GM12878 (cell line): Measurements from ENCODE around the gene KLHDC8A. TPM values are rescaled to one million over a fixed set of nuclear protein-coding genes. Genes with fewer than 3 reads are reported as not detected.

ENCODE experiments used
- ATAC-seq: fragments of 200-7000 bp; cut with Tn5 transposase; 3 replicates; pipeline ENCODE4 v1.9.1; 2020; ENCODE audit warnings: mild to moderate bottlenecking, moderate library complexity
- BruUV-seq: library from RNA; stranded (reverse); fragments of 400-500 nt; replicated peaks from 2 replicates; lab custom pipeline; 2021; lab: Mats Ljungman, UMichigan
- CTCF ChIA-PET: fragments of 300-600 bp; sonication (Branson Sonifier 250); formaldehyde crosslinking; extraction: SDS; loops from one replicate; lab custom pipeline; 2021; ENCODE audit warnings: inconsistent platforms; lab: Yijun Ruan, JAX
- POLR2A ChIA-PET: fragments of 350-600 bp; formaldehyde crosslinking; extraction: SDS; loops from one replicate; lab custom pipeline; 2021; ENCODE audit warnings: inconsistent platforms; lab: Charles Lee
- RAD21 ChIA-PET: fragments of 300-600 bp; sonication (Branson Sonifier 250); formaldehyde crosslinking; loops from one replicate; lab custom pipeline; 2023; ENCODE audit warnings: antibody characterized with exemption; ENCODE audit not compliant: unreplicated experiment; lab: Charles Lee
- SMC1A ChIA-PET: fragments of 300-600 bp; sonication (Branson Sonifier 250); formaldehyde crosslinking; loops from one replicate; lab custom pipeline; 2023; ENCODE audit not compliant: unreplicated experiment, uncharacterized antibody; lab: Charles Lee
- DNase-seq: peaks from one replicate; pipeline ENCODE4 v3.0.0-alpha.2; 2011; ENCODE audit warnings: low read depth, low spot score
- FAIRE-seq: peaks from 3 replicates; lab custom pipeline; 2011; peaks lifted over from hg19 to GRCh38; lab: Jason Lieb, UNC
- H2AFZ ChIP-seq: 2 replicates; pipeline ENCODE4 v1.6.0; 2011; ENCODE audit warnings: low read depth, low read length, control low read depth; ENCODE audit not compliant: control insufficient read depth
- H3K27ac ChIP-seq: 2 replicates; pipeline ENCODE4 v1.5.1; 2011; ENCODE audit warnings: control low read depth; ENCODE audit not compliant: control insufficient read depth, insufficient read depth
- H3K27me3 ChIP-seq, 2 experiments: replicated peaks in 1 of 2; 2 replicates each; pipeline versions ENCODE4 v1.6.0 to v1.6.1; 2011; ENCODE audit warnings: low read length in 1 of 2; ENCODE audit not compliant: control insufficient read depth in 2 of 2, insufficient read depth in 2 of 2
- H3K36me3 ChIP-seq, 2 experiments: 2 replicates each; pipeline ENCODE4 v1.5.1; 2011; ENCODE audit warnings: low read length in 1 of 2; ENCODE audit not compliant: control insufficient read depth in 2 of 2, insufficient read depth in 2 of 2
- H3K4me1 ChIP-seq: 2 replicates; pipeline ENCODE4 v1.6.1; 2011; ENCODE audit warnings: mild to moderate bottlenecking, low read length, moderate library complexity, mixed read lengths; ENCODE audit not compliant: control insufficient read depth, insufficient read depth
- H3K4me2 ChIP-seq: 2 replicates; pipeline ENCODE4 v1.6.0; 2011; ENCODE audit warnings: control low read depth; ENCODE audit not compliant: control insufficient read depth, insufficient read depth
- H3K4me3 ChIP-seq: fragments of 200-600 bp; sonication (generic); 2 replicates; pipeline ENCODE4 v1.5.1; 2016
- H3K79me2 ChIP-seq: 2 replicates; pipeline ENCODE4 v1.6.0; 2011; ENCODE audit warnings: low read length; ENCODE audit not compliant: control insufficient read depth, insufficient read depth
- H3K9ac ChIP-seq: 2 replicates; pipeline ENCODE4 v1.8.0; 2011; ENCODE audit warnings: low read length, control low read depth, mixed read lengths; ENCODE audit not compliant: control insufficient read depth, insufficient read depth
- H3K9me3 ChIP-seq: replicated peaks from 3 replicates; pipeline ENCODE4 v1.5.1; 2011; ENCODE audit warnings: mild to moderate bottlenecking, low read length; ENCODE audit not compliant: control insufficient read depth, insufficient read depth
- H4K20me1 ChIP-seq: 2 replicates; pipeline ENCODE4 v1.6.0; 2011; ENCODE audit not compliant: control insufficient read depth, insufficient read depth
- ATF7 ChIP-seq: fragments of 450-650 bp; IDR thresholded peaks from 2 replicates; pipeline ENCODE4 v1.6.1; 2016; ENCODE audit warnings: low read depth, mild to moderate bottlenecking
- BRCA1 ChIP-seq: IDR thresholded peaks from 2 replicates; pipeline ENCODE4 v1.6.1; 2011; ENCODE audit warnings: low read depth, low read length, improper control_type of control experiment
- E4F1 ChIP-seq: fragments of 450-650 bp; IDR thresholded peaks from 2 replicates; pipeline ENCODE4 v1.6.1; 2018; ENCODE audit warnings: borderline replicate concordance, mild to moderate bottlenecking; ENCODE audit not compliant: partially characterized antibody
- EED ChIP-seq: sonication (generic); IDR thresholded peaks from 2 replicates; pipeline ENCODE4 v1.6.1; 2016; ENCODE audit warnings: antibody characterized with exemption, low read depth
- FOXK2 ChIP-seq: fragments of 450-650 bp; IDR thresholded peaks from 2 replicates; pipeline ENCODE4 v1.6.1; 2017; ENCODE audit warnings: mild to moderate bottlenecking, moderate library complexity
- NFIC ChIP-seq: IDR thresholded peaks from 2 replicates; pipeline ENCODE4 v1.6.1; 2012; ENCODE audit warnings: low read depth, mild to moderate bottlenecking, inconsistent platforms, low read length, moderate library complexity
- NFXL1 ChIP-seq: fragments of 450-650 bp; IDR thresholded peaks from 2 replicates; pipeline ENCODE4 v1.6.1; 2017; ENCODE audit warnings: antibody characterized with exemption, mild to moderate bottlenecking, borderline replicate concordance
- NR2C1 ChIP-seq: fragments of 450-650 bp; IDR thresholded peaks from 2 replicates; pipeline ENCODE4 v1.6.1; 2017; ENCODE audit warnings: antibody characterized with exemption, mild to moderate bottlenecking, moderate library complexity
- RUNX3 ChIP-seq: IDR thresholded peaks from 2 replicates; pipeline ENCODE4 v1.6.1; 2012; ENCODE audit warnings: low read length, inconsistent platforms
- TCF3 ChIP-seq: IDR thresholded peaks from 2 replicates; pipeline ENCODE4 v1.6.1; 2012; ENCODE audit warnings: low read depth, mild to moderate bottlenecking, low read length, borderline replicate concordance; ENCODE audit not compliant: insufficient read depth
- WRNIP1 ChIP-seq: IDR thresholded peaks from 2 replicates; pipeline ENCODE4 v1.6.1; 2011; ENCODE audit warnings: low read depth, low read length, improper control_type of control experiment, borderline replicate concordance
- WGBS: methylation state at CpG from one replicate; pipeline ENCODE4 v1.1.6; 2016; ENCODE audit warnings: low lambda C conversion rate; ENCODE audit not compliant: insufficient replicate concordance, insufficient coverage; ENCODE audit errors: missing lambda C conversion rate; 5-methylcytosine and 5-hydroxymethylcytosine counted together
- in situ Hi-C: fragments of 300-500 bp; cut with MboI; formaldehyde crosslinking; loops from 9 replicates; pipeline ENCODE4 v1.14.3; 2018; ENCODE audit warnings: mixed read lengths
- intact Hi-C: fragments of 100-400 bp; cut with micrococcal nuclease; formaldehyde crosslinking; loops from one replicate; pipeline ENCODE4 v1.14.2; 2022; ENCODE audit not compliant: unreplicated experiment
- polyA plus RNA-seq, 11 experiments: library from polyadenylated mRNA; depleted of rRNA in 4 of 11; unstranded in 6 of 11; stranded (reverse) in 5 of 11; fragments of >200 nt; fragmentation: Nextera tagmentation in 4 of 11; fragmentation: Illumina TruSeq in 1 of 11; extraction: Ambion mirVana in 4 of 11; extraction: Trizol in 1 of 11; gene quantifications; 1 replicate in 1 of 11; 2 replicates in 10 of 11; pipeline versions ENCODE4 v1.2.1 to v1.2.3, GENCODE V29; 2011 to 2016; ENCODE audit warnings: inconsistent platforms in 2 of 11, missing spikeins in 2 of 11, low read depth in 1 of 11
- total RNA-seq, 4 experiments: library from RNA; depleted of rRNA in 3 of 4; stranded (reverse); fragments of >200 nt in 3 of 4; fragmentation: Illumina TruSeq in 1 of 4; extraction: Trizol in 1 of 4; gene quantifications; 2 replicates each; pipeline versions ENCODE4 v1.2.1 to v1.2.3, GENCODE V29; 2013 to 2021

The KLHDC8A gene
- total and polyA plus RNA-seq, 10 of the 15 experiments (the other 5 are each of a cell fraction or from before 2014, with no cell fraction given): not detected

GRCh38 chr1:205310976-205311704, 45.6 kb downstream of the KLHDC8A start (continued):
- TF ChIP-seq TCF3 (no peak), FOXK2 (no peak), ATF7 (peak; percentile 80), NFIC (peak; percentile 59; the same call in 1 of the 2 replicates), NR2C1 (no peak), RUNX3 (peak; percentile 81), E4F1 (no peak), EED (peak; percentile 33; the same call in 1 of the 2 replicates), BRCA1 (no peak)

GRCh38 chr1:205309741-205310140, 47.0 kb downstream of the KLHDC8A start:
- 0% methylated on average over 1 of the region's 1 CpG for WGBS
- no peaks in the 10 kb centered on the region; the same call in 1 of the 2 replicates for H4K20me1 ChIP-seq
- in situ Hi-C loops: no loop called here
- H3K79me2 ChIP-seq: no peaks in the 10 kb centered on the region
- ATAC-seq (no peak), DNase-seq (no peak)
- H3K27me3 ChIP-seq: peaks cover 0 to 2% of the 10 kb centered on the region in 2 experiments; a peak in 1 of 4 replicates
- ChIA-PET POLR2A (interaction anchor here (3.1 to 6.8 kb wide), 2 partner anchors 10 to 23 kb away, joined by 12 to 151 read pairs; no protein-coding TSS in a partner anchor), SMC1A (interaction anchor here (0.5 to 35.1 kb wide), 4 partner anchors 8 to 31 kb away, joined by 3 to 1445 read pairs (median 6); no protein-coding TSS in a partner anchor), CTCF (interaction anchor here (1.0 to 59.5 kb wide), 3 partner anchors 12 to 39 kb away, joined by 3 to 2333 read pairs (median 4); partner anchors contain the start of gene NUAK2), RAD21 (interaction anchor here (0.9 to 18.9 kb wide), 4 partner anchors 10 to 24 kb away, joined by 3 to 527 read pairs (median 9); no protein-coding TSS in a partner anchor)
- no peak overlapping the region for H2AFZ ChIP-seq
- no TSS peak for BruUV-seq
- no peak overlapping the region for H3K27ac ChIP-seq
- intact Hi-C loops: no loop called here
- no peak for TF ChIP-seq NFXL1
- TF ChIP-seq WRNIP1: no peak
- TF ChIP-seq, all 136 proteins: peak for 0
- no peak overlapping the region for H3K4me3 ChIP-seq
- H3K9me3 ChIP-seq: no peaks in the 10 kb centered on the region; the same call in 2 of the 3 replicates
- H3K4me1 ChIP-seq: peaks cover 27% of the 10 kb centered on the region
- no peak overlapping the region for H3K9ac ChIP-seq
- FAIRE-seq: no peak
- no peak overlapping the region for H3K4me2 ChIP-seq
- no peaks in the 10 kb centered on the region; a peak in 1 of 4 replicates for H3K36me3 ChIP-seq
